NCI-H524 treated with DMSO at 0.1 percent for 48 hours (cell line): ENCODE measurements around the gene PRR16.
A peak's percentile ranks its signal among the peaks of the same experiment; 100 is the strongest.

ENCODE experiments used
- DNase-seq: peaks from one replicate; lab custom pipeline; 2025; lab: John Stamatoyannopoulos, UW

PRR16 gene

GRCh38 chr5:120576588-120576987, 112.5 kb downstream of the PRR16 start:
- DNase-seq = no peak

- DNase-seq = no peak
These were observed 118.5 kb downstream of the PRR16 start for GRCh38 chr5:120582635-120583034.

GRCh38 chr5:120586646-120587045, 122.5 kb downstream of the PRR16 start:
- DNase-seq = no peak

- DNase-seq = no peak
These were observed 127.8 kb downstream of the PRR16 start for GRCh38 chr5:120591911-120592310.

- no peak for DNase-seq
These were observed 135.5 kb downstream of the PRR16 start for GRCh38 chr5:120599576-120599975.

- DNase-seq = no peak
These were observed 136.5 kb downstream of the PRR16 start for GRCh38 chr5:120600639-120601038.

GRCh38 chr5:120602033-120602432, 137.9 kb downstream of the PRR16 start:
- no peak for DNase-seq

GRCh38 chr5:120604884-120605283, 140.8 kb downstream of the PRR16 start:
- DNase-seq = no peak

GRCh38 chr5:120605325-120606079, 141.4 kb downstream of the PRR16 start:
- DNase-seq = no peak

- DNase-seq = no peak
These were observed 145.5 kb downstream of the PRR16 start for GRCh38 chr5:120609570-120609969.

GRCh38 chr5:120610145-120610544, 146.0 kb downstream of the PRR16 start:
- no peak for DNase-seq

- no peak for DNase-seq
These were observed 149.6 kb downstream of the PRR16 start for GRCh38 chr5:120613729-120614128.

- no peak for DNase-seq
These were observed 150.6 kb downstream of the PRR16 start for GRCh38 chr5:120614531-120615180.

- DNase-seq = no peak
These were observed 152.0 kb downstream of the PRR16 start for GRCh38 chr5:120615967-120616645.

- DNase-seq = peak; percentile 52
These were observed 157.2 kb downstream of the PRR16 start for GRCh38 chr5:120621339-120621738.

- no peak for DNase-seq
These were observed 160.0 kb downstream of the PRR16 start for GRCh38 chr5:120624021-120624563.

GRCh38 chr5:120628156-120628555, 164.1 kb downstream of the PRR16 start:
- DNase-seq = no peak

GRCh38 chr5:120630550-120630949, 166.4 kb downstream of the PRR16 start:
- DNase-seq = no peak

- DNase-seq = no peak
These were observed 167.5 kb downstream of the PRR16 start for GRCh38 chr5:120631611-120632010.

- no peak for DNase-seq
These were observed 168.3 kb downstream of the PRR16 start for GRCh38 chr5:120632430-120632829.

- DNase-seq = peak; percentile 1
These were observed 174.3 kb downstream of the PRR16 start for GRCh38 chr5:120638449-120638848.

- DNase-seq = no peak
These were observed 176.7 kb downstream of the PRR16 start for GRCh38 chr5:120640778-120641177.

GRCh38 chr5:120644516-120644915, 180.4 kb downstream of the PRR16 start:
- DNase-seq = no peak
